AG09309 (cell line): Measurements from ENCODE around the gene HTATSF1.

ENCODE experiments used
- DNase-seq: peaks from one replicate; pipeline ENCODE4 v3.0.0-alpha.2; 2010; ENCODE audit warnings: low read depth
- H3K4me3 ChIP-seq: 2 replicates; pipeline ENCODE4 v1.5.1; 2011; ENCODE audit warnings: mild to moderate bottlenecking, low read depth, low read length, moderate library complexity; ENCODE audit not compliant: control insufficient read depth
- CTCF ChIP-seq: IDR thresholded peaks from 2 replicates; pipeline ENCODE4 v1.5.1; 2011; ENCODE audit warnings: mild to moderate bottlenecking, low read depth, low read length, inconsistent platforms; ENCODE audit not compliant: insufficient read depth, control insufficient read depth; ENCODE audit errors: missing control alignments

Gene HTATSF1

GRCh38 chrX:136456133-136456532 is 41.3 kb upstream of the HTATSF1 start:
- no peak overlapping the region for H3K4me3 ChIP-seq
- no peak for TF ChIP-seq CTCF
- DNase-seq, result no peak

GRCh38 chrX:136457303-136457917 is 40.0 kb upstream of the HTATSF1 start:
- TF ChIP-seq CTCF, result no peak
- no peak for DNase-seq
- H3K4me3 ChIP-seq, result no peak overlapping the region

GRCh38 chrX:136464589-136464988 is 32.8 kb upstream of the HTATSF1 start:
- no peak for TF ChIP-seq CTCF
- no peak overlapping the region for H3K4me3 ChIP-seq
- no peak for DNase-seq

- no peak overlapping the region for H3K4me3 ChIP-seq
- TF ChIP-seq CTCF, result no peak
- no peak for DNase-seq
Measured at GRCh38 chrX:136467303-136467702, 30.1 kb upstream of the HTATSF1 start.

GRCh38 chrX:136468391-136469103 is 28.8 kb upstream of the HTATSF1 start:
- no peak for DNase-seq
- no peak for TF ChIP-seq CTCF
- H3K4me3 ChIP-seq, result no peak overlapping the region

- TF ChIP-seq CTCF, result no peak
- H3K4me3 ChIP-seq, result no peak overlapping the region
- DNase-seq, result no peak
Measured at GRCh38 chrX:136473663-136474062, 23.7 kb upstream of the HTATSF1 start.
